Occipital lobe (tissue), 2 donors: ENCODE measurements around the gene CTNNA3. TPM values are rescaled to one million over a fixed set of nuclear protein-coding genes. Genes with fewer than 3 reads are reported as not detected.

Source experiments
- DNase-seq: peaks from one replicate; lab custom pipeline; 2025; lab: John Stamatoyannopoulos, UW
- total RNA-seq: library from RNA; depleted of rRNA; stranded (reverse); fragments of >200 nt; gene quantifications from one replicate; pipeline ENCODE4 v1.2.3, GENCODE V29; 2014

CTNNA3 gene
- total RNA-seq, 1 donor from 2014 or later = 1.7 TPM

GRCh38 chr10:66767707-66768106 is 928.3 kb downstream of the CTNNA3 start:
- no peak for DNase-seq

- no peak for DNase-seq
These were observed 933.7 kb downstream of the CTNNA3 start for GRCh38 chr10:66762218-66762729.

GRCh38 chr10:66760941-66761340 is 935.1 kb downstream of the CTNNA3 start:
- DNase-seq = no peak

GRCh38 chr10:66755474-66755873 is 940.5 kb downstream of the CTNNA3 start:
- no peak for DNase-seq

- no peak for DNase-seq
These were observed 943.3 kb downstream of the CTNNA3 start for GRCh38 chr10:66752714-66753113.

GRCh38 chr10:66748217-66748616 is 947.8 kb downstream of the CTNNA3 start:
- no peak for DNase-seq

GRCh38 chr10:66747451-66747850 is 948.5 kb downstream of the CTNNA3 start:
- no peak for DNase-seq

GRCh38 chr10:66746711-66747110 is 949.3 kb downstream of the CTNNA3 start:
- DNase-seq = no peak

GRCh38 chr10:66746246-66746645 is 949.7 kb downstream of the CTNNA3 start:
- DNase-seq = no peak

- no peak for DNase-seq
These were observed 951.1 kb downstream of the CTNNA3 start for GRCh38 chr10:66744915-66745314.

- no peak for DNase-seq
These were observed 958.8 kb downstream of the CTNNA3 start for GRCh38 chr10:66737241-66737640.

GRCh38 chr10:66723608-66724400 is 972.2 kb downstream of the CTNNA3 start:
- no peak for DNase-seq

- no peak for DNase-seq
These were observed 976.5 kb downstream of the CTNNA3 start for GRCh38 chr10:66719483-66719882.

GRCh38 chr10:66717231-66717981 is 978.6 kb downstream of the CTNNA3 start:
- no peak for DNase-seq

GRCh38 chr10:66714741-66715140 is 981.3 kb downstream of the CTNNA3 start:
- DNase-seq = no peak

GRCh38 chr10:66713387-66713786 is 982.6 kb downstream of the CTNNA3 start:
- no peak for DNase-seq

- no peak for DNase-seq
These were observed 997.9 kb downstream of the CTNNA3 start for GRCh38 chr10:66698069-66698468.

GRCh38 chr10:66695046-66695445 is 1000.9 kb downstream of the CTNNA3 start:
- no peak for DNase-seq

GRCh38 chr10:66684581-66684980 is 1011.4 kb downstream of the CTNNA3 start:
- DNase-seq = no peak

- no peak for DNase-seq
These were observed 1015.1 kb downstream of the CTNNA3 start for GRCh38 chr10:66680886-66681285.

GRCh38 chr10:66678521-66678920 is 1017.5 kb downstream of the CTNNA3 start:
- DNase-seq = no peak

GRCh38 chr10:66673071-66673470 is 1022.9 kb downstream of the CTNNA3 start:
- DNase-seq = no peak

GRCh38 chr10:66671562-66671961 is 1024.4 kb downstream of the CTNNA3 start:
- no peak for DNase-seq
